GM12878 (cell line): ENCODE data around the gene UBL4A. TPM values are rescaled to one million over a fixed set of nuclear protein-coding genes. Genes with fewer than 3 reads are reported as not detected.

ENCODE experiments used
- ATAC-seq: fragments of 200-7000 bp; cut with Tn5 transposase; 3 replicates; pipeline ENCODE4 v1.9.1; 2020; ENCODE audit warnings: mild to moderate bottlenecking, moderate library complexity
- BruUV-seq: library from RNA; stranded (reverse); fragments of 400-500 nt; replicated peaks from 2 replicates; lab custom pipeline; 2021; lab: Mats Ljungman, UMichigan
- CTCF ChIA-PET: fragments of 300-600 bp; sonication (Branson Sonifier 250); formaldehyde crosslinking; extraction: SDS; loops from one replicate; lab custom pipeline; 2021; ENCODE audit warnings: inconsistent platforms; lab: Yijun Ruan, JAX
- POLR2A ChIA-PET: fragments of 350-600 bp; formaldehyde crosslinking; extraction: SDS; loops from one replicate; lab custom pipeline; 2021; ENCODE audit warnings: inconsistent platforms; lab: Charles Lee
- RAD21 ChIA-PET: fragments of 300-600 bp; sonication (Branson Sonifier 250); formaldehyde crosslinking; loops from one replicate; lab custom pipeline; 2023; ENCODE audit warnings: antibody characterized with exemption; ENCODE audit not compliant: unreplicated experiment; lab: Charles Lee
- SMC1A ChIA-PET: fragments of 300-600 bp; sonication (Branson Sonifier 250); formaldehyde crosslinking; loops from one replicate; lab custom pipeline; 2023; ENCODE audit not compliant: unreplicated experiment, uncharacterized antibody; lab: Charles Lee
- DNase-seq: peaks from one replicate; pipeline ENCODE4 v3.0.0-alpha.2; 2011; ENCODE audit warnings: low read depth, low spot score
- FAIRE-seq: peaks from 3 replicates; lab custom pipeline; 2011; peaks lifted over from hg19 to GRCh38; lab: Jason Lieb, UNC
- H2AFZ ChIP-seq: 2 replicates; pipeline ENCODE4 v1.6.0; 2011; ENCODE audit warnings: low read depth, low read length, control low read depth; ENCODE audit not compliant: control insufficient read depth
- H3K27ac ChIP-seq: 2 replicates; pipeline ENCODE4 v1.5.1; 2011; ENCODE audit warnings: control low read depth; ENCODE audit not compliant: control insufficient read depth, insufficient read depth
- H3K27me3 ChIP-seq, 2 experiments: replicated peaks in 1 of 2; 2 replicates each; pipeline versions ENCODE4 v1.6.0 to v1.6.1; 2011; ENCODE audit warnings: low read length in 1 of 2; ENCODE audit not compliant: control insufficient read depth in 2 of 2, insufficient read depth in 2 of 2
- H3K36me3 ChIP-seq, 2 experiments: 2 replicates each; pipeline ENCODE4 v1.5.1; 2011; ENCODE audit warnings: low read length in 1 of 2; ENCODE audit not compliant: control insufficient read depth in 2 of 2, insufficient read depth in 2 of 2
- H3K4me1 ChIP-seq: 2 replicates; pipeline ENCODE4 v1.6.1; 2011; ENCODE audit warnings: mild to moderate bottlenecking, low read length, moderate library complexity, mixed read lengths; ENCODE audit not compliant: control insufficient read depth, insufficient read depth
- H3K4me2 ChIP-seq: 2 replicates; pipeline ENCODE4 v1.6.0; 2011; ENCODE audit warnings: control low read depth; ENCODE audit not compliant: control insufficient read depth, insufficient read depth
- H3K4me3 ChIP-seq: fragments of 200-600 bp; sonication (generic); 2 replicates; pipeline ENCODE4 v1.5.1; 2016
- H3K79me2 ChIP-seq: 2 replicates; pipeline ENCODE4 v1.6.0; 2011; ENCODE audit warnings: low read length; ENCODE audit not compliant: control insufficient read depth, insufficient read depth
- H3K9ac ChIP-seq: 2 replicates; pipeline ENCODE4 v1.8.0; 2011; ENCODE audit warnings: low read length, control low read depth, mixed read lengths; ENCODE audit not compliant: control insufficient read depth, insufficient read depth
- H3K9me3 ChIP-seq: replicated peaks from 3 replicates; pipeline ENCODE4 v1.5.1; 2011; ENCODE audit warnings: mild to moderate bottlenecking, low read length; ENCODE audit not compliant: control insufficient read depth, insufficient read depth
- H4K20me1 ChIP-seq: 2 replicates; pipeline ENCODE4 v1.6.0; 2011; ENCODE audit not compliant: control insufficient read depth, insufficient read depth
- ESRRA ChIP-seq: IDR thresholded peaks from 2 replicates; pipeline ENCODE4 v1.6.1; 2012; ENCODE audit warnings: mild to moderate bottlenecking, low read length, improper control_type of control experiment
- HCFC1 ChIP-seq: fragments of 150-350 bp; IDR thresholded peaks from 2 replicates; pipeline ENCODE4 v1.6.1; 2014; ENCODE audit warnings: low read length
- IRF5 ChIP-seq: fragments of 450-650 bp; IDR thresholded peaks from 2 replicates; pipeline ENCODE4 v1.6.1; 2017; ENCODE audit warnings: borderline replicate concordance
- NFXL1 ChIP-seq: fragments of 450-650 bp; IDR thresholded peaks from 2 replicates; pipeline ENCODE4 v1.6.1; 2017; ENCODE audit warnings: antibody characterized with exemption, mild to moderate bottlenecking, borderline replicate concordance
- ZNF207 ChIP-seq: fragments of 450-650 bp; IDR thresholded peaks from 2 replicates; pipeline ENCODE4 v1.6.1; 2014; ENCODE audit warnings: antibody characterized with exemption, mild to moderate bottlenecking, borderline replicate concordance
- WGBS: methylation state at CpG from one replicate; pipeline ENCODE4 v1.1.6; 2016; ENCODE audit warnings: low lambda C conversion rate; ENCODE audit not compliant: insufficient replicate concordance, insufficient coverage; ENCODE audit errors: missing lambda C conversion rate; 5-methylcytosine and 5-hydroxymethylcytosine counted together
- in situ Hi-C: fragments of 300-500 bp; cut with MboI; formaldehyde crosslinking; loops from 9 replicates; pipeline ENCODE4 v1.14.3; 2018; ENCODE audit warnings: mixed read lengths
- intact Hi-C: fragments of 100-400 bp; cut with micrococcal nuclease; formaldehyde crosslinking; loops from one replicate; pipeline ENCODE4 v1.14.2; 2022; ENCODE audit not compliant: unreplicated experiment
- polyA plus RNA-seq, 11 experiments: library from polyadenylated mRNA; depleted of rRNA in 4 of 11; unstranded in 6 of 11; stranded (reverse) in 5 of 11; fragments of >200 nt; fragmentation: Nextera tagmentation in 4 of 11; fragmentation: Illumina TruSeq in 1 of 11; extraction: Ambion mirVana in 4 of 11; extraction: Trizol in 1 of 11; gene quantifications; 1 replicate in 1 of 11; 2 replicates in 10 of 11; pipeline versions ENCODE4 v1.2.1 to v1.2.3, GENCODE V29; 2011 to 2016; ENCODE audit warnings: inconsistent platforms in 2 of 11, missing spikeins in 2 of 11, low read depth in 1 of 11
- total RNA-seq, 4 experiments: library from RNA; depleted of rRNA in 3 of 4; stranded (reverse); fragments of >200 nt in 3 of 4; fragmentation: Illumina TruSeq in 1 of 4; extraction: Trizol in 1 of 4; gene quantifications; 2 replicates each; pipeline versions ENCODE4 v1.2.1 to v1.2.3, GENCODE V29; 2013 to 2021
- TF ChIP-seq, protein P1 (sequence below): IDR thresholded peaks from 2 replicates; pipeline ENCODE4 v1.6.1; 2012; ENCODE audit warnings: low read depth, low read length, improper control_type of control experiment

UBL4A gene
- total and polyA plus RNA-seq, 10 of the 15 experiments (the other 5 are each of a cell fraction or from before 2014, with no cell fraction given) = 4.2 to 49.9 (median 34.0) TPM

DNA sequence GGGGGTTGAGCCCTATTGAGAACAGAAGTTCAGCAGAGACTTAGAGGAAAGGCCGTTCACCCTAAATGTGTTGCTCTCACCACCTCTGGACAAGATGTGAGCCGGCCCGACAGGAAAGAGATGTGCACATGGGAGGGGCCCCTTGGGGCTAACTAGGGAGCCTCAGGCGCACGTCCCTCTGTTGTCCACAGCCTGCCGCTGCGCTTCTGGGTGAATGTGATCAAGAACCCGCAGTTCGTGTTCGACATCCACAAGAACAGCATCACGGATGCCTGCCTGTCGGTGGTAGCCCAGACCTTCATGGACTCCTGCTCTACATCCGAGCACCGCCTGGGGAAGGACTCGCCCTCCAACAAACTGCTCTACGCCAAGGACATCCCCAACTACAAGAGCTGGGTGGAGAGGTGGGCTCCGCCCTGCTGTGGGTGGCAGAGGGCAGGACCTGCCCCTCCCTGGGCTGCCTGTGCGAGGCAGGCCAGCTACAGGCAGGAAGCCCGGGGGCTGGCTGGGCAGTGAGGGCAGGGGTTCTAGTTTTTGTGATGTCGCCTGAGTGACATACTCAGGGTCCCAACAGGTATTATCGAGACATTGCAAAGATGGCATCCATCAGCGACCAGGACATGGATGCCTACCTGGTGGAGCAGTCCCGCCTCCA is 15.4 kb downstream of the UBL4A start:
- in situ Hi-C loops = no loop called here
- Histone ChIP-seq H4K20me1 (no peaks in the 10 kb centered on the region), H3K4me3 (no peak overlapping the region)
- RAD21 ChIA-PET = no interaction called here
- no peak for DNase-seq
- TF ChIP-seq HCFC1 = no peak
- no peak for TF ChIP-seq ZNF207
- TF ChIP-seq IRF5 = no peak
- TF ChIP-seq NFXL1 = no peak
- TF ChIP-seq, all 136 proteins: peak for 0
- Histone ChIP-seq H3K36me3 (peaks cover 0 to 1% of the 10 kb centered on the region in 2 experiments; a peak in 3 of 4 replicates), H3K27ac (no peak overlapping the region), H3K9me3 (no peaks in the 10 kb centered on the region; the same call in 2 of the 3 replicates), H3K9ac (no peak overlapping the region), H3K27me3 (no peaks in the 10 kb centered on the region), H3K79me2 (no peaks in the 10 kb centered on the region), H2AFZ (no peak overlapping the region), H3K4me2 (no peak overlapping the region), H3K4me1 (no peaks in the 10 kb centered on the region)
- no TSS peak for BruUV-seq
- WGBS = 69% methylated on average over 23 of the region's 23 CpGs
- ATAC-seq = no peak
- intact Hi-C loops = no loop called here
- SMC1A ChIA-PET = no interaction called here
- POLR2A ChIA-PET = no interaction called here
- CTCF ChIA-PET = no interaction called here
- FAIRE-seq = no peak

GRCh38 chrX:154470434-154470833 is 16.0 kb downstream of the UBL4A start:
- SMC1A ChIA-PET = no interaction called here
- H3K4me3 ChIP-seq = no peak overlapping the region
- 78% methylated on average over 14 of the region's 14 CpGs for WGBS
- CTCF ChIA-PET = no interaction called here
- TF ChIP-seq, protein P1, sequence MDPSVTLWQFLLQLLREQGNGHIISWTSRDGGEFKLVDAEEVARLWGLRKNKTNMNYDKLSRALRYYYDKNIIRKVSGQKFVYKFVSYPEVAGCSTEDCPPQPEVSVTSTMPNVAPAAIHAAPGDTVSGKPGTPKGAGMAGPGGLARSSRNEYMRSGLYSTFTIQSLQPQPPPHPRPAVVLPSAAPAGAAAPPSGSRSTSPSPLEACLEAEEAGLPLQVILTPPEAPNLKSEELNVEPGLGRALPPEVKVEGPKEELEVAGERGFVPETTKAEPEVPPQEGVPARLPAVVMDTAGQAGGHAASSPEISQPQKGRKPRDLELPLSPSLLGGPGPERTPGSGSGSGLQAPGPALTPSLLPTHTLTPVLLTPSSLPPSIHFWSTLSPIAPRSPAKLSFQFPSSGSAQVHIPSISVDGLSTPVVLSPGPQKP = no peak
- no peak for TF ChIP-seq ESRRA
- no peak overlapping the region for H3K27ac ChIP-seq
- in situ Hi-C loops = no loop called here
- FAIRE-seq (no peak), DNase-seq (no peak), ATAC-seq (no peak)
- RAD21 ChIA-PET = no interaction called here
- no peaks in the 10 kb centered on the region for H3K27me3 ChIP-seq
- H4K20me1 ChIP-seq = no peaks in the 10 kb centered on the region
- no peaks in the 10 kb centered on the region for H3K4me1 ChIP-seq
- no peak overlapping the region for H2AFZ ChIP-seq
- peaks cover 0 to 2% of the 10 kb centered on the region in 2 experiments; a peak in 3 of 4 replicates for H3K36me3 ChIP-seq
- H3K79me2 ChIP-seq = no peaks in the 10 kb centered on the region
- POLR2A ChIA-PET = interaction anchor here (0.5 kb wide), 1 partner anchor 18 kb away, joined by 4 read pairs; no protein-coding TSS in a partner anchor
- H3K9ac ChIP-seq = no peak overlapping the region
- no peaks in the 10 kb centered on the region; the same call in 2 of the 3 replicates for H3K9me3 ChIP-seq
- intact Hi-C loops = no loop called here
- no peak overlapping the region for H3K4me2 ChIP-seq
- BruUV-seq = no TSS peak
